H1 (cell line): Measurements from ENCODE around the gene EHD4. TPM values are rescaled to one million over a fixed set of nuclear protein-coding genes. Genes with fewer than 3 reads are reported as not detected.

Source experiments
- CTCF ChIA-PET: fragments of 300-600 bp; sonication (Branson Sonifier 250); formaldehyde crosslinking; loops from one replicate; lab custom pipeline; 2021; ENCODE audit not compliant: partially characterized antibody; lab: Charles Lee
- POLR2A ChIA-PET: fragments of 300-600 bp; sonication (Branson Sonifier 250); formaldehyde crosslinking; loops from one replicate; lab custom pipeline; 2021; ENCODE audit warnings: inconsistent platforms; ENCODE audit not compliant: partially characterized antibody; lab: Charles Lee
- DNase-seq, 2 experiments: peaks; one replicate each; pipeline versions ENCODE4 v3.0.0 to v3.0.0-alpha.2; 2010 to 2022; ENCODE audit warnings: low spot score in 2 of 2, low read depth in 1 of 2, mixed read lengths in 1 of 2
- FAIRE-seq: peaks from 2 replicates; lab custom pipeline; 2011; peaks lifted over from hg19 to GRCh38; lab: Jason Lieb, UNC
- H2AFZ ChIP-seq: 2 replicates; pipeline ENCODE4 v1.8.1; 2012; ENCODE audit warnings: low read length, inconsistent platforms
- H2AK5ac ChIP-seq: 2 replicates; pipeline ENCODE4 v1.6.1; 2013; ENCODE audit warnings: low read depth, low read length
- H2BK120ac ChIP-seq: replicated peaks from 2 replicates; pipeline ENCODE3; 2013; ENCODE audit warnings: low read depth, low read length, inconsistent platforms
- H2BK12ac ChIP-seq: 2 replicates; pipeline ENCODE4 v1.6.1; 2013; ENCODE audit warnings: low read depth, low read length
- H2BK15ac ChIP-seq: 2 replicates; pipeline ENCODE4 v1.6.1; 2013; ENCODE audit warnings: low read length
- H2BK20ac ChIP-seq: 2 replicates; pipeline ENCODE4 v1.6.1; 2013; ENCODE audit warnings: low read length
- H2BK5ac ChIP-seq: 2 replicates; pipeline ENCODE4 v1.6.1; 2013; ENCODE audit warnings: low read depth, low read length
- H3K14ac ChIP-seq: 2 replicates; pipeline ENCODE4 v1.6.1; 2013; ENCODE audit warnings: inconsistent platforms; ENCODE audit not compliant: insufficient read length
- H3K18ac ChIP-seq: 2 replicates; pipeline ENCODE4 v1.6.1; 2013; ENCODE audit warnings: low read length; ENCODE audit errors: extremely low read depth
- H3K23ac ChIP-seq: 2 replicates; pipeline ENCODE4 v1.6.1; 2013; ENCODE audit warnings: inconsistent platforms; ENCODE audit not compliant: insufficient read length
- H3K23me2 ChIP-seq: 2 replicates; pipeline ENCODE4 v1.6.1; 2013; ENCODE audit warnings: low read depth, low read length
- H3K27ac ChIP-seq: 2 replicates; pipeline ENCODE4 v1.6.1; 2011; ENCODE audit warnings: low read depth, low read length, inconsistent platforms
- H3K27me3 ChIP-seq, 4 experiments: replicated peaks in 1 of 4; 1 replicate in 1 of 4; 2 replicates in 3 of 4; pipeline versions ENCODE4 v1.6.1 to v1.8.1; 2011 to 2013; ENCODE audit warnings: low read length in 3 of 4, mild to moderate bottlenecking in 3 of 4, inconsistent platforms in 2 of 4, mixed read lengths in 2 of 4, moderate library complexity in 1 of 4; ENCODE audit not compliant: control insufficient read depth in 3 of 4, insufficient read depth in 3 of 4; ENCODE audit errors: extremely low read depth in 1 of 4
- H3K36me3 ChIP-seq, 4 experiments: 2 replicates each; pipeline versions ENCODE4 v1.6.1 to v1.8.1; 2011 to 2013; ENCODE audit warnings: mild to moderate bottlenecking in 4 of 4, low read length in 3 of 4, moderate library complexity in 2 of 4, control low read depth in 1 of 4, inconsistent platforms in 1 of 4; ENCODE audit not compliant: insufficient read depth in 4 of 4, control insufficient read depth in 2 of 4
- H3K4ac ChIP-seq: replicated peaks from 2 replicates; pipeline ENCODE3; 2013; ENCODE audit warnings: low read length, low read depth, mixed read lengths, inconsistent platforms; ENCODE audit not compliant: insufficient read length
- H3K4me1 ChIP-seq, 4 experiments: replicated peaks in 1 of 4; 1 replicate in 1 of 4; 2 replicates in 3 of 4; pipeline versions ENCODE4 v1.6.1 to v1.8.1; 2011 to 2013; ENCODE audit warnings: low read length in 3 of 4, inconsistent platforms in 2 of 4, mixed read lengths in 1 of 4; ENCODE audit not compliant: insufficient read depth in 4 of 4, control insufficient read depth in 3 of 4
- H3K4me2 ChIP-seq, 2 experiments: 2 replicates each; pipeline versions ENCODE4 v1.6.1 to v1.8.1; 2011 to 2013; ENCODE audit warnings: low read depth in 2 of 2, low read length in 2 of 2, control low read depth in 1 of 2, inconsistent platforms in 1 of 2, mild to moderate bottlenecking in 1 of 2; ENCODE audit not compliant: insufficient read depth in 1 of 2
- H3K4me3 ChIP-seq, 4 experiments: fragments of 200-600, 300-600 bp in 1 of 4; sonication (generic), shearing (Covaris generic), sonication (Bioruptor Twin) in 1 of 4; 2 replicates each; pipeline versions ENCODE4 v1.5.1 to v1.8.1; 2011 to 2016; ENCODE audit warnings: low read length in 4 of 4, low read depth in 3 of 4, control low read depth in 2 of 4, inconsistent platforms in 2 of 4, mild to moderate bottlenecking in 2 of 4, mixed read lengths in 1 of 4, moderate library complexity in 1 of 4; ENCODE audit not compliant: insufficient read depth in 2 of 4; ENCODE audit errors: extremely low read depth in 1 of 4
- H3K56ac ChIP-seq: replicated peaks from 2 replicates; pipeline ENCODE3; 2013; ENCODE audit warnings: low read depth, mild to moderate bottlenecking, mixed read lengths, low read length, inconsistent platforms; ENCODE audit not compliant: insufficient read length
- H3K79me1 ChIP-seq: 2 replicates; pipeline ENCODE4 v1.6.1; 2013; ENCODE audit warnings: low read depth, low read length, control low read depth
- H3K79me2 ChIP-seq, 2 experiments: 2 replicates each; pipeline versions ENCODE4 v1.6.1 to v1.8.1; 2012 to 2013; ENCODE audit warnings: low read length in 2 of 2, mild to moderate bottlenecking in 2 of 2, inconsistent platforms in 1 of 2; ENCODE audit not compliant: insufficient read depth in 2 of 2, control insufficient read depth in 1 of 2
- H3K9ac ChIP-seq, 4 experiments: replicated peaks in 1 of 4; 1 replicate in 1 of 4; 2 replicates in 3 of 4; pipeline versions ENCODE4 v1.6.1 to v1.8.1; 2011 to 2013; ENCODE audit warnings: low read depth in 3 of 4, low read length in 3 of 4, control low read depth in 2 of 4, mild to moderate bottlenecking in 2 of 4, moderate library complexity in 2 of 4, inconsistent platforms in 1 of 4; ENCODE audit errors: extremely low read depth in 1 of 4
- H3K9me3 ChIP-seq, 2 experiments: 2 replicates each; pipeline versions ENCODE4 v1.6.1 to v1.8.1; 2012 to 2013; ENCODE audit warnings: mild to moderate bottlenecking in 2 of 2, moderate library complexity in 2 of 2, control low read depth in 1 of 2, inconsistent platforms in 1 of 2, low read depth in 1 of 2, low read length in 1 of 2, mixed read lengths in 1 of 2; ENCODE audit not compliant: insufficient read depth in 2 of 2
- H4K20me1 ChIP-seq, 2 experiments: replicated peaks in 1 of 2; 2 replicates each; pipeline versions ENCODE3 to v1.8.1; 2011 to 2013; ENCODE audit warnings: inconsistent platforms in 2 of 2, low read length in 2 of 2, mild to moderate bottlenecking in 1 of 2; ENCODE audit not compliant: insufficient read depth in 2 of 2, control insufficient read depth in 1 of 2
- H4K5ac ChIP-seq: 2 replicates; pipeline ENCODE4 v1.6.1; 2013; ENCODE audit warnings: low read length, low read depth, mixed read lengths, inconsistent platforms; ENCODE audit not compliant: insufficient read length
- H4K8ac ChIP-seq: 2 replicates; pipeline ENCODE4 v1.8.0; 2013; ENCODE audit warnings: mild to moderate bottlenecking, moderate library complexity, low read length, inconsistent platforms; ENCODE audit not compliant: insufficient read depth; ENCODE audit errors: extremely low read depth
- H4K91ac ChIP-seq: replicated peaks from 2 replicates; pipeline ENCODE3; 2013; ENCODE audit warnings: low read length, mixed read lengths, inconsistent platforms; ENCODE audit not compliant: insufficient read length
- CHD2 ChIP-seq: IDR thresholded peaks from 2 replicates; pipeline ENCODE4 v1.6.1; 2012; ENCODE audit warnings: low read length, improper control_type of control experiment
- CREB1 ChIP-seq: IDR thresholded peaks from 2 replicates; pipeline ENCODE4 v1.6.1; 2012; ENCODE audit warnings: inconsistent platforms
- EGR1 ChIP-seq: IDR thresholded peaks from 2 replicates; pipeline ENCODE4 v1.6.1; 2011; ENCODE audit warnings: low read depth, low read length, borderline replicate concordance
- HDAC2 ChIP-seq, 2 experiments: fragments of 300-600 bp in 1 of 2; sonication (generic) in 1 of 2; IDR thresholded peaks; 2 replicates each; pipeline ENCODE4 v1.6.1; 2011 to 2012; ENCODE audit warnings: low read depth in 2 of 2, low read length in 2 of 2, mild to moderate bottlenecking in 2 of 2, moderate library complexity in 2 of 2, borderline replicate concordance in 1 of 2, inconsistent platforms in 1 of 2
- RFX5 ChIP-seq: IDR thresholded peaks from 2 replicates; pipeline ENCODE4 v1.6.1; 2011; ENCODE audit warnings: low read depth, low read length, improper control_type of control experiment, borderline replicate concordance
- TBP ChIP-seq: IDR thresholded peaks from 2 replicates; pipeline ENCODE4 v1.6.1; 2011; ENCODE audit warnings: low read depth, low read length, improper control_type of control experiment
- WGBS, 2 experiments: shearing (Covaris generic) in 1 of 2; methylation state at CpG; one replicate each; pipeline versions ENCODE4 v1.1.6 to v1.1.7; 2013 to 2015; ENCODE audit warnings: low lambda C conversion rate in 2 of 2, mixed read lengths in 2 of 2, inconsistent platforms in 1 of 2, low coverage in 1 of 2, missing lambda C conversion rate in 1 of 2; ENCODE audit not compliant: insufficient replicate concordance in 2 of 2, insufficient coverage in 1 of 2, insufficient read length in 1 of 2; ENCODE audit errors: extremely low coverage in 1 of 2, missing lambda C conversion rate in 1 of 2; 5-methylcytosine and 5-hydroxymethylcytosine counted together
- polyA plus RNA-seq, 7 experiments: library from polyadenylated mRNA; depleted of rRNA in 3 of 7; stranded (reverse) in 5 of 7; unstranded in 2 of 7; fragments of >200 nt in 5 of 7; fragments of 200-250 nt in 2 of 7; gene quantifications; 1 replicate in 5 of 7; 2 replicates in 1 of 7; 4 replicates in 1 of 7; pipeline versions ENCODE4 v1.2.1 to v1.2.3, GENCODE V29; 2011 to 2013; ENCODE audit warnings: missing spikeins in 2 of 7, mixed read lengths in 2 of 7
- total RNA-seq: library from RNA; stranded (reverse); fragmentation: NEBNext Ultra II Directional; extraction: Animal tissue kit (Norgen Biotek cat#: 25700); gene quantifications from 2 replicates; pipeline ENCODE4 v1.2.1, GENCODE V29; 2021

Gene EHD4
- total and polyA plus RNA-seq, 2 of the 8 experiments (the other 6 are each of a cell fraction or from before 2014, with no cell fraction given) = 17.5 to 24.5 TPM

DNA sequence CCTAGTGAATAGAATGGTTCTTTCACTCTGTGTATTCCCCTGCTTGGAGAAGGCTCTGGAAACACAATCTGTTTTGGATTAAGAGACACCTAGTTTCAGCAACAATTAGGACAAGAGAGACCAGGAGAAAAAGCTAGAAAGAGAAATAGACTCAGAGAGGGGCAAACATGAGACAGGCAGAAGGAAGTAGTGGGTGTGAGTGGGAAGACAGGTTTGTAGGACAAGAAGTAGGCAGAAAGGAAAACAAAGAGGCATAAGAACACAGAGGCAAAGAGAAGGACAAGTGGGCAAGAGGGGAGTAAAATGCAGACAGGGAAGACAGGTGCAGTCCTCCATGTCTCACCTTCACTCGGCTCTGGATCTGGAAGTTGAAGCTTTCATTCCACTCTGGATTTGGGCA lies 35.0 kb upstream of the EHD4 start:
- CTCF ChIA-PET = interaction anchor here (1.0 to 1.4 kb wide), 4 partner anchors 17 to 49 kb away, joined by 3 to 5 read pairs (median 4); no protein-coding TSS in a partner anchor
- Histone ChIP-seq H2BK20ac (no peak overlapping the region), H3K14ac (no peak overlapping the region), H3K4me3 (no peak overlapping the region), H4K91ac (no peak overlapping the region), H2BK5ac (no peak overlapping the region), H3K4ac (no peak overlapping the region), H3K36me3 (no peaks in the 10 kb centered on the region), H2AK5ac (no peak overlapping the region), H3K23me2 (no peaks in the 10 kb centered on the region), H4K5ac (no peak overlapping the region), H4K8ac (no peak overlapping the region), H3K9me3 (no peaks in the 10 kb centered on the region), H3K4me2 (no peak overlapping the region), H4K20me1 (no peaks in the 10 kb centered on the region)
- FAIRE-seq (no peak), DNase-seq (no peak)
- 93% methylated on average over 1 of the region's 1 CpG; no CpG with 5 or more reads in 1 of the 2 experiments for WGBS, 2 experiments
- no peak for TF ChIP-seq CHD2
- no peak for TF ChIP-seq CREB1
- TF ChIP-seq RFX5 = no peak
- no peak for TF ChIP-seq TBP
- TF ChIP-seq HDAC2 (IDR thresholded peaks at IDR 0.05; ENCODE audit: borderline replicate concordance in 1 of 2, low read depth in 2 of 2, low read length in 2 of 2) = no peak
- no peak for TF ChIP-seq EGR1
- TF ChIP-seq, all 59 proteins: peak for 0
- no peak overlapping the region for H2AFZ ChIP-seq
- POLR2A ChIA-PET = no interaction called here
- no peak overlapping the region for H2BK12ac ChIP-seq
- no peaks in the 10 kb centered on the region for H3K4me1 ChIP-seq
- H3K23ac ChIP-seq = no peak overlapping the region
- H3K79me1 ChIP-seq = no peaks in the 10 kb centered on the region
- H3K9ac ChIP-seq = no peak overlapping the region
- no peak overlapping the region for H3K27ac ChIP-seq
- no peaks in the 10 kb centered on the region for H3K79me2 ChIP-seq
- no peak overlapping the region for H3K56ac ChIP-seq
- no peak overlapping the region for H2BK15ac ChIP-seq
- H3K18ac ChIP-seq = no peak overlapping the region
- H2BK120ac ChIP-seq = no peak overlapping the region
- H3K27me3 ChIP-seq = no peaks in the 10 kb centered on the region; a peak in 2 of 7 replicates
